C4-2B (cell line): Measurements from ENCODE around the gene MSMP.

Experiments used
- H3K27ac ChIP-seq: fragments of 450-650 bp; 2 replicates; pipeline ENCODE4 v1.5.1; 2017
- CTCF ChIP-seq: fragments of 450-650 bp; conservative IDR thresholded peaks from 2 replicates; pipeline ENCODE4 v1.5.1; 2017; ENCODE audit warnings: mild to moderate bottlenecking
- ZFX ChIP-seq: fragments of 450-650 bp; IDR thresholded peaks from 2 replicates; pipeline ENCODE4 v1.6.1; 2017

The MSMP gene

GRCh38 chr9:35705372-35705771 lies 48.7 kb downstream of the MSMP start:
- H3K27ac ChIP-seq, result no peak overlapping the region
- TF ChIP-seq CTCF (no peak), ZFX (no peak)

- no peak overlapping the region for H3K27ac ChIP-seq
- TF ChIP-seq CTCF (no peak), ZFX (no peak)
Measured at GRCh38 chr9:35703906-35704672, 50.0 kb downstream of the MSMP start.
